Suprapubic skin (tissue), 4 donors: Measurements from ENCODE around the gene COL23A1. TPM values are rescaled to one million over a fixed set of nuclear protein-coding genes. Genes with fewer than 3 reads are reported as not detected.
"Not testable (repeated sequence)": the region's sequence is repeated elsewhere in the genome, so short reads cannot be mapped to it uniquely, and the experiment has no call there.

ENCODE experiments used
- DNase-seq, 2 donors: peaks; one replicate each; pipeline ENCODE4 v3.0.0-alpha.2; 2019; ENCODE audit warnings: low spot score in 2 of 2
- H3K27ac ChIP-seq: fragments of 200-600 bp; sonication (generic); one replicate; pipeline ENCODE4 v1.5.1; 2019
- H3K27me3 ChIP-seq: fragments of 200-600 bp; sonication (generic); one replicate; pipeline ENCODE4 v1.5.1; 2019
- H3K36me3 ChIP-seq: fragments of 200-600 bp; sonication (generic); one replicate; pipeline ENCODE4 v1.5.1; 2019
- H3K4me1 ChIP-seq: fragments of 200-600 bp; sonication (generic); one replicate; pipeline ENCODE4 v1.5.1; 2019
- H3K4me3 ChIP-seq: fragments of 200-600 bp; sonication (generic); one replicate; pipeline ENCODE4 v1.5.1; 2019; ENCODE audit warnings: mild to moderate bottlenecking
- H3K9me3 ChIP-seq: fragments of 200-600 bp; sonication (generic); one replicate; pipeline ENCODE4 v1.5.1; 2019
- EP300 ChIP-seq: sonication (generic); formaldehyde crosslinking; IDR thresholded peaks from one replicate; pipeline ENCODE4 v1.6.1; 2017; ENCODE audit warnings: antibody characterized with exemption
- POLR2A ChIP-seq, 2 donors: fragments of 450-650 bp; IDR thresholded peaks; one replicate each; pipeline ENCODE4 v1.6.1; 2017; ENCODE audit warnings: antibody characterized with exemption in 2 of 2, mild to moderate bottlenecking in 2 of 2, moderate library complexity in 2 of 2
- POLR2AphosphoS5 ChIP-seq, 3 donors: sonication (generic); formaldehyde crosslinking; IDR thresholded peaks; one replicate each; pipeline ENCODE4 v1.6.1; 2017; ENCODE audit warnings: antibody characterized with exemption in 3 of 3
- WGBS: methylation state at CpG from one replicate; pipeline ENCODE4 v1.1.5; 2018; 5-methylcytosine and 5-hydroxymethylcytosine counted together
- total RNA-seq, 4 donors: library from RNA; depleted of rRNA; stranded (reverse); fragments of >200 nt; gene quantifications; one replicate each; pipeline ENCODE4 v1.1.0, GENCODE V29; 2016
- TF ChIP-seq, protein P1 (sequence below), 2 donors: fragments of 200-600 bp in 1 of 2; fragments of 450-650 bp in 1 of 2; sonication (generic) in 1 of 2; IDR thresholded peaks; one replicate each; pipeline ENCODE4 v1.5.1; 2016 to 2019; ENCODE audit warnings: antibody characterized with exemption in 2 of 2, mild to moderate bottlenecking in 1 of 2, moderate library complexity in 1 of 2

Gene COL23A1
- total RNA-seq, 4 donors from 2014 or later = 1.6 to 4.4 (median 3.4) TPM

GRCh38 chr5:178259623-178260536, 330.3 kb downstream of the COL23A1 start:
- no peaks in the 10 kb centered on the region for H3K9me3 ChIP-seq
- no peaks in the 10 kb centered on the region for H3K4me1 ChIP-seq
- no peaks in the 10 kb centered on the region for H3K36me3 ChIP-seq
- DNase-seq = no peak
- 91% methylated on average over 19 of the region's 21 CpGs for WGBS
- no peaks in the 10 kb centered on the region for H3K27me3 ChIP-seq
- TF ChIP-seq EP300 (no peak), POLR2A (IDR thresholded peaks at IDR 0.05) (no peak), POLR2AphosphoS5 (IDR thresholded peaks at IDR 0.05) (no peak)
- TF ChIP-seq, protein P1, sequence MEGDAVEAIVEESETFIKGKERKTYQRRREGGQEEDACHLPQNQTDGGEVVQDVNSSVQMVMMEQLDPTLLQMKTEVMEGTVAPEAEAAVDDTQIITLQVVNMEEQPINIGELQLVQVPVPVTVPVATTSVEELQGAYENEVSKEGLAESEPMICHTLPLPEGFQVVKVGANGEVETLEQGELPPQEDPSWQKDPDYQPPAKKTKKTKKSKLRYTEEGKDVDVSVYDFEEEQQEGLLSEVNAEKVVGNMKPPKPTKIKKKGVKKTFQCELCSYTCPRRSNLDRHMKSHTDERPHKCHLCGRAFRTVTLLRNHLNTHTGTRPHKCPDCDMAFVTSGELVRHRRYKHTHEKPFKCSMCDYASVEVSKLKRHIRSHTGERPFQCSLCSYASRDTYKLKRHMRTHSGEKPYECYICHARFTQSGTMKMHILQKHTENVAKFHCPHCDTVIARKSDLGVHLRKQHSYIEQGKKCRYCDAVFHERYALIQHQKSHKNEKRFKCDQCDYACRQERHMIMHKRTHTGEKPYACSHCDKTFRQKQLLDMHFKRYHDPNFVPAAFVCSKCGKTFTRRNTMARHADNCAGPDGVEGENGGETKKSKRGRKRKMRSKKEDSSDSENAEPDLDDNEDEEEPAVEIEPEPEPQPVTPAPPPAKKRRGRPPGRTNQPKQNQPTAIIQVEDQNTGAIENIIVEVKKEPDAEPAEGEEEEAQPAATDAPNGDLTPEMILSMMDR (IDR thresholded peaks at IDR 0.05) = no peak
- H3K4me3 ChIP-seq = no peak overlapping the region
- no peak overlapping the region for H3K27ac ChIP-seq

DNA sequence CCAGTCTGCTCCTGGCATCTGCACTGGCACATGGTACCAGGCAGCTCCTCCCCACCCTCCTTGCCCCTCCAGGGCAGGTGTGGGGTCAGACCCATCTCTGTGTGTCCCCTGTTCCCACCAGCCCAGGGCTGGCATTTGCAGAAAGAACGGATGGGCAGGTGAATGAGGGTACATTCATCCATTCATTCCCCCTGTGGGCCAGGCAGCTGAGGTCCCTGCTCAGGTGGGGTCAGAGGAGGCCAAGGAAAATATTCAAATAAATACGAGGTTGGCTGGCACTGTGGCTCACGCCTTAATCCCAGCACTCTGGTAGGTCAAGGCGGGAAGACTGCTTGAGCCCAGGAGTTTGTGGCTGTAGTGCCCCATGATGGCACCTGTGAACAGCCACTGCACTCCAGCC, 332.5 kb downstream of the COL23A1 start:
- TF ChIP-seq EP300 (no peak), POLR2AphosphoS5 (IDR thresholded peaks at IDR 0.05) (no peak), POLR2A (IDR thresholded peaks at IDR 0.05) (no peak)
- TF ChIP-seq, protein P1 (IDR thresholded peaks at IDR 0.05) = no peak
- 79% methylated on average over 4 of the region's 4 CpGs for WGBS
- H3K9me3 ChIP-seq = no peaks in the 10 kb centered on the region
- no peaks in the 10 kb centered on the region for H3K4me1 ChIP-seq
- no peaks in the 10 kb centered on the region for H3K36me3 ChIP-seq
- no peak overlapping the region for H3K4me3 ChIP-seq
- no peak for DNase-seq
- no peak overlapping the region for H3K27ac ChIP-seq
- H3K27me3 ChIP-seq = no peaks in the 10 kb centered on the region

DNA sequence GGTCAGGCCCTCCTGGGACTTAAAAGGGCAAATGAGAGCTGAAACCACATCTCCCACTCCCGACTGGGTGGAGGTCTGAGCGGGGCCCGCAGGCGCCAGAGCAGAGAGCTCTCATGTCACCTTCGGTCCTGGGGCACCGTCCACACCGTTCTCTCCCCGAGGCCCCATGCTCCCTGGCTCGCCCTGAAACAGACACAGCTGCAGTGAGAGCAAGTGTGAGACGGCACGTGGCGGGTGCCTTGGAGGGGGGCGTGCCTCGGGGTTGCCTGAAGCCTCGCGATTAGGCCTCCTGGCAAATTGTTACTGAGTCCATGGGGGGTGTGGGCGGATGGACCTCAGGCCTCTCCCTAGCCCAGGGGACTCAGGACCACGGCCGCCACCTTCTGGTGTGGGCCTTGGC, 333.4 kb downstream of the COL23A1 start:
- WGBS = 76% methylated on average over 16 of the region's 19 CpGs
- no peaks in the 10 kb centered on the region for H3K27me3 ChIP-seq
- H3K36me3 ChIP-seq = no peaks in the 10 kb centered on the region
- TF ChIP-seq POLR2AphosphoS5 (IDR thresholded peaks at IDR 0.05) = no peak
- TF ChIP-seq POLR2A (IDR thresholded peaks at IDR 0.05) = no peak
- TF ChIP-seq, protein P1 (IDR thresholded peaks at IDR 0.05) = no peak
- TF ChIP-seq EP300 = no peak
- no peak for DNase-seq
- no peaks in the 10 kb centered on the region for H3K4me1 ChIP-seq
- H3K27ac ChIP-seq = no peak overlapping the region
- H3K4me3 ChIP-seq = no peak overlapping the region
- H3K9me3 ChIP-seq = no peaks in the 10 kb centered on the region

GRCh38 chr5:178253632-178254031, 336.6 kb downstream of the COL23A1 start:
- not testable (repeated sequence) for H3K4me3 ChIP-seq, H3K27me3 ChIP-seq, DNase-seq, H3K9me3 ChIP-seq, H3K27ac ChIP-seq, H3K36me3 ChIP-seq
- 91% methylated on average over 18 of the region's 18 CpGs for WGBS
- peaks cover 11% of the 10 kb centered on the region for H3K4me1 ChIP-seq

- Histone ChIP-seq H3K4me3 (no peak overlapping the region), H3K36me3 (no peaks in the 10 kb centered on the region), H3K27ac (no peak overlapping the region), H3K27me3 (no peaks in the 10 kb centered on the region), H3K4me1 (peaks cover 11% of the 10 kb centered on the region), H3K9me3 (no peaks in the 10 kb centered on the region)
- TF ChIP-seq, protein P1 (IDR thresholded peaks at IDR 0.05) = no peak
- TF ChIP-seq POLR2A (IDR thresholded peaks at IDR 0.05) (no peak), EP300 (no peak), POLR2AphosphoS5 (IDR thresholded peaks at IDR 0.05) (no peak)
- DNase-seq = no peak
- WGBS = 80% methylated on average over 8 of the region's 8 CpGs
Measured at GRCh38 chr5:178252258-178252657, 337.9 kb downstream of the COL23A1 start.
